ENCODE results near the gene PLOD3. TPM values are rescaled to one million over a fixed set of nuclear protein-coding genes. Genes with fewer than 3 reads are reported as not detected.

The PLOD3 gene
- total and polyA plus RNA-seq, 9 of the 15 experiments (the other 6 are each of a cell fraction or from before 2014, with no cell fraction given) = 2.8 to 101 (median 30.9) TPM

DNA sequence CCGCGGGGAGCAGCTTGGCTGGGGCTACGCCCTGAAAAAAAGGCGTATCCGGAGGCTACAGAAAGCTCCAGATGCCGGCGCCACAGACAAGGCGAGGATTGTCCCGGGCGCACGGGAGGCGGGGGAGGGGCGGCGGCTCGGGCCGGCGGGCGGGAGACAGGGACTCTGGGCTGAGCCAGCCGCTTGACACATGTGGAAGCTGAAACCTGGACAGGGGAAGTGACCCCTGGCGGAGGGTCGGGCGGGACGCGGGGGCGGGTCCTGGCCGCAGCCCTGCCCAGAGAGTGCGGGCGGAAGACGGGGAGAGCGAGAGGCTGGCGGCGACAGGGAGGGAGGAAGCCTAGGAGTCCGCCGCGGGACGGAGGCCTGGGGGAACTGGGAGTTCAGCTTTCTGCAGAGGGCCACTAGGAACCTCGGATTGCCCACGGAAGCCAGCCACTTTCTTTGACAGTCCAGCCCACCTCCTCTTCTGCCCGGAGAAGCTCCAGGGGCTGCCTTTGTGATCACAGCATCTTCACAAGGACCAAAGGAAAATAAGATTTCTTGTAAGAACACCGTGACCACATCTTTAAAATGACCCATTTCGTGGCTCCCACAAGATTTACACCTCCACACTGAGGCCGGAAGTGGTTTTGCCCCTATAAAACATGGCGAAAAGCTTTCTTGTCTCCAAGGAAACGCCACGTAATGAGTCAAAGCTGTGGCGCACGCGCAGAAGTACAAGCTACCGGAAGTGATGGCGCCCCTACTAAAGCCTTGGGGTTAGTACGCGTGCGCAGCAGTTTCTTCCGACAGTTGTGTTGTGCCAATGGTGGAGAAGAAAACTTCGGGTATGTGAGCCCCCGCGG is at the start of gene PLOD3, which contains the start of gene ZNHIT1 (continued):
- TF ChIP-seq MCM3 (IDR thresholded peaks at IDR 0.05) (no peak), RBM17 (IDR thresholded peaks at IDR 0.05; ENCODE audit: borderline replicate concordance, low read depth, low read length) (no peak), COPS2 (conservative IDR thresholded peaks at IDR 0.05) (no peak), ZNF175 (CRISPR knock-in tag; IDR thresholded peaks at IDR 0.05; ENCODE audit: low read depth) (no peak), TEAD4 (IDR thresholded peaks at IDR 0.05; ENCODE audit: low read length) (no peak; the same call in 1 of the 2 replicates), TEAD4 (CRISPR knock-in tag; IDR thresholded peaks at IDR 0.05; ENCODE audit: borderline replicate concordance) (no peak), EHMT2 (IDR thresholded peaks at IDR 0.05) (no peak), RBFOX2 (IDR thresholded peaks at IDR 0.05; ENCODE audit: low read depth, low read length) (peak; percentile 83), JUN (IDR thresholded peaks at IDR 0.05; ENCODE audit: borderline replicate concordance, low read depth, low read length) (no peak), JUN (CRISPR knock-in tag; IDR thresholded peaks at IDR 0.05; ENCODE audit: borderline replicate concordance) (no peak), RBM25 (IDR thresholded peaks at IDR 0.05; ENCODE audit: low read depth, low read length, severe bottlenecking) (no peak)
- TF ChIP-seq, protein P1, sequence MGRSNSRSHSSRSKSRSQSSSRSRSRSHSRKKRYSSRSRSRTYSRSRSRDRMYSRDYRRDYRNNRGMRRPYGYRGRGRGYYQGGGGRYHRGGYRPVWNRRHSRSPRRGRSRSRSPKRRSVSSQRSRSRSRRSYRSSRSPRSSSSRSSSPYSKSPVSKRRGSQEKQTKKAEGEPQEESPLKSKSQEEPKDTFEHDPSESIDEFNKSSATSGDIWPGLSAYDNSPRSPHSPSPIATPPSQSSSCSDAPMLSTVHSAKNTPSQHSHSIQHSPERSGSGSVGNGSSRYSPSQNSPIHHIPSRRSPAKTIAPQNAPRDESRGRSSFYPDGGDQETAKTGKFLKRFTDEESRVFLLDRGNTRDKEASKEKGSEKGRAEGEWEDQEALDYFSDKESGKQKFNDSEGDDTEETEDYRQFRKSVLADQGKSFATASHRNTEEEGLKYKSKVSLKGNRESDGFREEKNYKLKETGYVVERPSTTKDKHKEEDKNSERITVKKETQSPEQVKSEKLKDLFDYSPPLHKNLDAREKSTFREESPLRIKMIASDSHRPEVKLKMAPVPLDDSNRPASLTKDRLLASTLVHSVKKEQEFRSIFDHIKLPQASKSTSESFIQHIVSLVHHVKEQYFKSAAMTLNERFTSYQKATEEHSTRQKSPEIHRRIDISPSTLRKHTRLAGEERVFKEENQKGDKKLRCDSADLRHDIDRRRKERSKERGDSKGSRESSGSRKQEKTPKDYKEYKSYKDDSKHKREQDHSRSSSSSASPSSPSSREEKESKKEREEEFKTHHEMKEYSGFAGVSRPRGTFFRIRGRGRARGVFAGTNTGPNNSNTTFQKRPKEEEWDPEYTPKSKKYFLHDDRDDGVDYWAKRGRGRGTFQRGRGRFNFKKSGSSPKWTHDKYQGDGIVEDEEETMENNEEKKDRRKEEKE (IDR thresholded peaks at IDR 0.05; ENCODE audit: borderline replicate concordance in 1 of 2, control insufficient read depth in 1 of 2, low read depth in 2 of 2, low read length in 1 of 2) = no peak
- TF ChIP-seq, protein P2, sequence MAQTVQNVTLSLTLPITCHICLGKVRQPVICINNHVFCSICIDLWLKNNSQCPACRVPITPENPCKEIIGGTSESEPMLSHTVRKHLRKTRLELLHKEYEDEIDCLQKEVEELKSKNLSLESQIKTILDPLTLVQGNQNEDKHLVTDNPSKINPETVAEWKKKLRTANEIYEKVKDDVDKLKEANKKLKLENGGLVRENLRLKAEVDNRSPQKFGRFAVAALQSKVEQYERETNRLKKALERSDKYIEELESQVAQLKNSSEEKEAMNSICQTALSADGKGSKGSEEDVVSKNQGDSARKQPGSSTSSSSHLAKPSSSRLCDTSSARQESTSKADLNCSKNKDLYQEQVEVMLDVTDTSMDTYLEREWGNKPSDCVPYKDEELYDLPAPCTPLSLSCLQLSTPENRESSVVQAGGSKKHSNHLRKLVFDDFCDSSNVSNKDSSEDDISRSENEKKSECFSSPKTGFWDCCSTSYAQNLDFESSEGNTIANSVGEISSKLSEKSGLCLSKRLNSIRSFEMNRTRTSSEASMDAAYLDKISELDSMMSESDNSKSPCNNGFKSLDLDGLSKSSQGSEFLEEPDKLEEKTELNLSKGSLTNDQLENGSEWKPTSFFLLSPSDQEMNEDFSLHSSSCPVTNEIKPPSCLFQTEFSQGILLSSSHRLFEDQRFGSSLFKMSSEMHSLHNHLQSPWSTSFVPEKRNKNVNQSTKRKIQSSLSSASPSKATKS (CRISPR knock-in tag; IDR thresholded peaks at IDR 0.05) = no peak
- TF ChIP-seq, protein P3, sequence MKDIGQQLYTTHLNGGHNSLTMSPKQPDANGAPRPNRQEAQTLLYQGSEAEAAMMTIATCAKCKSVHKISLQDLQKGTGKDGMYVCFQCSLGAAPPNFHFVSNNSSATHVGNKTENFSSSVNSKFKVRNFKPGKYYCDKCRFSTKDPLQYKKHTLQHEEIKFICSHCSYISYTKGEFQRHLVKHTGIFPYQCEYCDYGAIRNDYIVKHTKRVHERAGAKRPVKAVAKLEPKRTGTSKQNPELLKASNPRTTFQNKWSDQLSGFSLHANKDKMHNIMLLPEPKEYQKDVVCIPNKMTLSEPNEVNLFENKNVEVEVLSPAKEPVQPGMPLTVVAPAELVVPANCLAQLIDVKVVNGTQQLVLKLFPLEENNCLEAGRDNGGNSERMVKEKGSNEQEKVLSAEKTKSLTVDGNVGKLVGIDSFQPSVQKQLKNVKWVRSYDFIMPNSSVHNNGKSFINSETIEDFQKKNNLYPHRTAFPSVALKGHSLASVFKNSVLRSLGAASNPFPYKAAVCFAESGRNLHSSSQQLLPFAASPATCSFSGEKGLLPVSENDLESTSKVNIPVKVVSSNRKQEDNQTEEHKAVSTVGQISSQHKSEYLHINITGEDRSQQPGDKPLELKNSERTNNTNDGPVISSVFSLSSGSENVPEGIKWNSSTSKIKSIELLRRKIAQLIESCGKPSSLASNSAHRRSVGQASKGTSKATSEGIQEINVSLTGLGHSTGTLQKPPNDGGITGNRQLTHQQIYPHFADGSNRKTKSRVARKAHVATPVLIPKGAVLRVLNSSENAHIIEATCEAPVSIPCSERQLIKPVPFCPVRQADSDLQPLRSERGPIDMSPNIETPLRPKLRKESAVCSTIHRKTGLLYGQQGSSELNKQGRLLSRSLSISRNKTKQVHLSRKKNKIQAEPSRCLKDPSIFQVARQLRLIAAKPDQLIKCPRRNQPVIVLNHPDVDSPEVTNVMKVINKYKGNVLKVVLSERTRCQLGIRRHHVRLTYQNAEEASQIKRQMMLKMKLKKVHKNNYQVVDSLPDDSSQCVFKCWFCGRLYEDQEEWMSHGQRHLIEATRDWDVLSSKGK (CRISPR knock-in tag; IDR thresholded peaks at IDR 0.05) = no peak
- TF ChIP-seq, protein P4, sequence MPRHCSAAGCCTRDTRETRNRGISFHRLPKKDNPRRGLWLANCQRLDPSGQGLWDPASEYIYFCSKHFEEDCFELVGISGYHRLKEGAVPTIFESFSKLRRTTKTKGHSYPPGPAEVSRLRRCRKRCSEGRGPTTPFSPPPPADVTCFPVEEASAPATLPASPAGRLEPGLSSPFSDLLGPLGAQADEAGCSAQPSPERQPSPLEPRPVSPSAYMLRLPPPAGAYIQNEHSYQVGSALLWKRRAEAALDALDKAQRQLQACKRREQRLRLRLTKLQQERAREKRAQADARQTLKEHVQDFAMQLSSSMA (CRISPR knock-in tag; IDR thresholded peaks at IDR 0.05) = no peak

All from K562 (cell line).